SJCRH30 (cell line): ENCODE data around the gene EXOC1. TPM values are rescaled to one million over a fixed set of nuclear protein-coding genes. Genes with fewer than 3 reads are reported as not detected.
A peak's percentile ranks its signal among the peaks of the same experiment; 100 is the strongest.
"Not testable (repeated sequence)": the region's sequence is repeated elsewhere in the genome, so short reads cannot be mapped to it uniquely, and the experiment has no call there.

Experiments
- DNase-seq, 2 experiments: peaks; one replicate each; pipeline ENCODE4 v3.0.0-alpha.2; 2015 to 2020
- H3K27ac ChIP-seq: fragments of 250-450 bp; sonication (Bioruptor Pico); 2 replicates; pipeline ENCODE4 v1.5.1; 2020; ENCODE audit warnings: mild to moderate bottlenecking, moderate library complexity
- H3K27me3 ChIP-seq: fragments of 250-450 bp; sonication (Bioruptor Pico); 2 replicates; pipeline ENCODE4 v1.5.1; 2020; ENCODE audit warnings: mild to moderate bottlenecking, moderate library complexity
- H3K36me3 ChIP-seq: fragments of 250-450 bp; sonication (Bioruptor Pico); 2 replicates; pipeline ENCODE4 v1.5.1; 2020; ENCODE audit warnings: mild to moderate bottlenecking, moderate library complexity
- H3K4me1 ChIP-seq: fragments of 250-450 bp; sonication (Bioruptor Pico); 2 replicates; pipeline ENCODE4 v1.5.1; 2020; ENCODE audit warnings: mild to moderate bottlenecking, moderate library complexity
- H3K4me3 ChIP-seq: fragments of 250-450 bp; sonication (Bioruptor Pico); 2 replicates; pipeline ENCODE4 v1.5.1; 2020; ENCODE audit warnings: mild to moderate bottlenecking, moderate library complexity
- H3K9me3 ChIP-seq: fragments of 250-450 bp; sonication (Bioruptor Pico); replicated peaks from 2 replicates; pipeline ENCODE4 v1.5.1; 2020; ENCODE audit warnings: mild to moderate bottlenecking, moderate library complexity
- total RNA-seq: library from RNA; depleted of rRNA; stranded (reverse); fragments of >200 nt; shearing (Covaris generic); gene quantifications from 2 replicates; pipeline ENCODE4 v1.2.3, GENCODE V29; 2014

Gene EXOC1
- total RNA-seq, 1 experiment from 2014 or later, result 39.9 TPM

DNA sequence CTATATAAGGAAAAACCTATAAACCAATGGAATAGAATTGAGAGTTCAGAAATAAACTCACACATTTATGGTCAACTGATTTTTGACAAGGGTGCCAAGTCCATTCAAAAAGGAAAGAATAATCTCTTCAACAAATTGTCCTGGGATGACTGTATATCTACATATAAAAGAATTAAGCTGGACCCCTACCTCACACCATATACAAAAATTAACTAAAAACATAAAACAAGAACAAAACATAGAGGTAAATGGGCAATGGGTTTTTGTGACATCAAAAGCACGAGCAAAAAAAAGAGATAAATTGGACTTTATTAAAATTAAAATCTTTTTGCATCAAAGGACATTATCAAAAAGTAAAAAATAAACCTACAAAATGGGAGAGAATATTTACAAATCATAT, 15.5 kb upstream of the EXOC1 start:
- H3K9me3 ChIP-seq, result peaks cover 2% of the 10 kb centered on the region; the same call in 1 of the 2 replicates
- no peak overlapping the region for H3K4me3 ChIP-seq
- no peaks in the 10 kb centered on the region for H3K27me3 ChIP-seq
- no peak for DNase-seq
- no peak overlapping the region for H3K27ac ChIP-seq
- H3K36me3 ChIP-seq, result no peaks in the 10 kb centered on the region
- H3K4me1 ChIP-seq, result no peaks in the 10 kb centered on the region

DNA sequence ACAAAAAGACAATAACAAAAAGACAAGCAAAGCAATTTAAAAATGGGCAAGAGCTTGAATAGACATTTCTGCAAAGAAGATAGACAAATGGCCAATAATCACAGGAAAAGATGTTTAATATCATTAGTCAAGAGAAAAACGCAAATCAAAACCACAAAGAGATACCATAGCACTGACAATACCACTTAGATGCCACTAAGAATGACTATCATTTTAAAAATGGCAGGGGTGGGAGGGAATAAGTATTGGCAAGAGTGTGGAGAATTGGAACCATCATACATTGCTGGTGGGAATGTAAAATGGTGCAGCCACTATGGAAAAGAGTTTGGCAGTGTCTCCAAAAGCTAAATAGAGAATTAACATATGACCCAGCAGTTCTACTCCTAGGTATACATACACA, 15.1 kb upstream of the EXOC1 start:
- Histone ChIP-seq H3K9me3 (peaks cover 4% of the 10 kb centered on the region; the same call in 1 of the 2 replicates), H3K27ac (no peak overlapping the region), H3K36me3 (no peaks in the 10 kb centered on the region), H3K27me3 (no peaks in the 10 kb centered on the region), H3K4me3 (no peak overlapping the region), H3K4me1 (no peaks in the 10 kb centered on the region)
- DNase-seq, result no peak

DNA sequence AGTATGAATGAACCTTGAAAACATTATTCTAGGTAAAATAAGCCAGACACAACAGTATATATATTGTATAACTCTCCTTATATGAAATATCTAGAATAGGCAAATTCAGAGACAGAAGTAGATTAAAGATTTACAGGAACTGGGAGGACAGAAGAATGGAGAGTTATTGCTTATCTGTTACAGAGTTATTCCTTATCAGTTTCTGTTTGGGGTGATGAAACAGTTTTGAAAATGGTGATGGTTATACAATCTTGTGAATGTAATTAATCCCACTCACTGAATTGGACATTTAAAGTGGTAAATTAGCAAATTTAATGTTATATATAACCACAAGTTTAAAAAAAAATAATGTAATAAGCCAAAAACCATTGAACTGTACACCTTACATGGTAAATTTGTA, 14.5 kb upstream of the EXOC1 start:
- Histone ChIP-seq H3K36me3 (no peaks in the 10 kb centered on the region), H3K27ac (no peak overlapping the region), H3K4me3 (no peak overlapping the region), H3K9me3 (peaks cover 8% of the 10 kb centered on the region; the same call in 1 of the 2 replicates), H3K4me1 (no peaks in the 10 kb centered on the region), H3K27me3 (no peaks in the 10 kb centered on the region)
- no peak for DNase-seq

DNA sequence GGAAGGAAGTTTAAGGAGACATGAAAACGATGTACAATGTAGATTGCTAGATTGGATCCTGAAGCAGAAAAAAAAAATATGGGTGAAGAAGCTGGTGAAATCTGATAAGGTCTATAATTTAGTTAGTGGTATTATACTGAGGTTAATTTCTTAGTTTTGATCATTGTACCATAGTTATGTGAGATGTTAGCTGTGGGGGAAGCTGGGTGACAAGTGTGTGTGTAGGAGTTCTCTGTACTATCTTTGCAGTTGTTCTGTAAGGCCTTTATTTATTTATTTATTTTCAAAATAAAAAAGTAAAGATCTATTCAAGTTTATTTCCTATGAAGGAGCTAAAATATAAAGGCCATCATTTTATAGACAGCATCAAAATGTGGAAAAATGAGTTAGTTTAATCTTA, 12.5 kb upstream of the EXOC1 start:
- no peak for DNase-seq
- H3K27ac ChIP-seq, result no peak overlapping the region
- H3K9me3 ChIP-seq, result peaks cover 13% of the 10 kb centered on the region
- no peaks in the 10 kb centered on the region for H3K36me3 ChIP-seq
- H3K4me1 ChIP-seq, result no peaks in the 10 kb centered on the region
- no peak overlapping the region for H3K4me3 ChIP-seq
- no peaks in the 10 kb centered on the region for H3K27me3 ChIP-seq

DNA sequence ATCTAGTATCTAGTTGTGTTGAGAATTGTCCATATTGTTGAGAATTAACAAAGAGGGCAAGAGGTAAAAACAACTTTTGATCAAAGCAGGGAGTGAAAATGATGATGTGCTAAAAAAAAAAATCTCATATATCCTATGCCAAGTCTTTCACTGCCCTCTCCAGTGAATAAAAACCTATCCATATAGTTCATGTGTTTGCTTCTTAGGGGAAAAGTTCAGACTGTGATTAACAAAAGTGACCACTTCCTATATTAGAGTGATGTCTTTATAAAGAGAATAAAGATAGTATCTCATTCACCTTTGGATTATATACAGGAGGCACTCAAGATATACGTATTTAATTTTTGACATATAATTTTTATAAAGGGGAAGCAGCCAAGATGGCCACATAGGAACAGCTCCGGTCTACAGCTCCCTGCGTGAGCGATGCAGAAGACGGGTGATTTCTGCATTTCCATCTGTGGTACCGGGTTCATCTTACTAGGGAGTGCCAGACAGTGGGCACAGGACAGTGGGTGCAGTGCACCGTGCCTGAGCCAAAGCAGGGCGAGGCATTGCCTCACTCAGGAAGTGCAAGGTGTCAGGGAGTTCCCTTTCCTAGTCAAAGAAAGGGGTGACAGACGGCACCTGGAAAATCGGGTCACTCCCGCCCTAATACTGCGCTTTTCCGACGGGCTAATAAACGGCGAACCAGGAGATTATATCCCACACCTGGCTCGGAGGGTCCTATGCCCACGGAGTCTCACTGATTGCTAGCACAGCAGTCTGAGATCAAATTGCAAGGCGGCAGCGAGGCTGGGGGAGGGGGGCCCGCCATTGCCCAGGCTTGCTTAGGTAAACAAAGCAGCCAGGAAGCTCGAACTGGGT, 11.8 kb upstream of the EXOC1 start:
- Histone ChIP-seq H3K9me3 (peaks cover 13% of the 10 kb centered on the region), H3K4me3 (peak overlapping the region; percentile 59)
- H3K36me3 ChIP-seq, H3K4me1 ChIP-seq, H3K27me3 ChIP-seq, H3K27ac ChIP-seq: not testable (repeated sequence)
- peak in 1 of 2 experiments; percentile 47 for DNase-seq

DNA sequence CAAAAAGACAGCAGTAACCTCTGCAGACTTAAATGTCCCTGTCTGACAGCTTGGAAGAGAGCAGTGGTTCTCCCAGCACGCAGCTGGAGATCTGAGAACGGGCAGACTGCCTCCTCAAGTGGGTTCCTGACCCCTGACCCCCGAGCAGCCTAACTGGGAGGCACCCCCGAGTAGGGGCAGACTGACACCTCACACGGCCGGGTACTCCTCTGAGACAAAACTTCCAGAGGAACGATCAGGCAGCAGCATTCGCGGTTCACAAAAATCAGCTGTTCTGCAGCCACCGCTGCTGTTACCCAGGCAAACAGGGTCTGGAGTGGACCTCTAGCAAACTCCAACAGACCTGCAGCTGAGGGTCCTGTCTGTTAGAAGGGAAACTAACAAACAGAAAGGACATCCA, 11.1 kb upstream of the EXOC1 start:
- not testable (repeated sequence) for H3K36me3 ChIP-seq, DNase-seq, H3K27ac ChIP-seq, H3K4me1 ChIP-seq, H3K27me3 ChIP-seq
- Histone ChIP-seq H3K9me3 (peaks cover 13% of the 10 kb centered on the region), H3K4me3 (peak overlapping the region; percentile 59)

DNA sequence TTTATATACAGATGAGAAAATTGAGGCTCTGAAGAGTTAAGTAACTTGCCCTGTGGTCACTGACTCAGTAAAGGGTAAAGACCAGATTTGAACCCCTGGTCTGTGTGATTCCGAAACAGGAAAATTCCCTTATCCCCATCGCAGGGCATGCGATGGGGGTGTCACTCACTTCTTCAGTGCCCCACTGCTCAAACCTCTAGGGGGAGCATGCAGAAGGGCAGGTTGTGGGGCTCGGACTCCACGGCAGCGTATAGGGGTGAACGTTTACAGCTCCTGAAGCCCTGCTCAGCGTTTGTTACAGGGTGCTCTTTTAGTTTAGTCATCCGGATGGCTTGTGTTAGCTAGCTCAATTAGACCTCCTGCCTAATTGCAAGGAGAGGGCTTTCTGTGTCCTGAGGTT, 3.7 kb upstream of the EXOC1 start:
- H3K27ac ChIP-seq, result no peak overlapping the region
- H3K4me3 ChIP-seq, result no peak overlapping the region
- peaks cover 5% of the 10 kb centered on the region; the same call in 1 of the 2 replicates for H3K9me3 ChIP-seq
- no peaks in the 10 kb centered on the region; the same call in 1 of the 2 replicates for H3K36me3 ChIP-seq
- H3K27me3 ChIP-seq, result no peaks in the 10 kb centered on the region
- no peaks in the 10 kb centered on the region; the same call in 1 of the 2 replicates for H3K4me1 ChIP-seq
- DNase-seq, result no peak

DNA sequence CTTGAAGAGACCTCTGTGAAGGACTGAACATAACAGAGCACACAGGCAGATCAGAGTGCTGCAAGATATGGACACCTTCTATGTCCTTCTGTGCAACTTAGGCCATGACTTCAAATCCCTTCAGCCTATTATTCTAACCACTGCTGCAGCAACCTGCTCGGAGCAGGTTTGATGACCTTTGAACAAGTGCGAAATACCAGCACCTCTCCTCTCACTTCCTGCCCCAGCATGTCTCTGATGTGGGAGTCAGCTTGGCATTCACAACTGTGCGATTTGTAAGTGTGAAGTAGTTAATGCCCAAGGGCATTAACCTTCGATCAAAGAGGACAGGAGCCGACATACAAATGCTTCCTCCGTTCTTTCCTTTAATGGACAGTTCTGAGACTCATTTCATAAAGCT, 1.6 kb upstream of the EXOC1 start:
- Histone ChIP-seq H3K27me3 (no peaks in the 10 kb centered on the region), H3K27ac (no peak overlapping the region), H3K36me3 (no peaks in the 10 kb centered on the region; the same call in 1 of the 2 replicates), H3K9me3 (no peaks in the 10 kb centered on the region), H3K4me1 (no peaks in the 10 kb centered on the region; the same call in 1 of the 2 replicates), H3K4me3 (no peak overlapping the region)
- DNase-seq, result no peak

DNA sequence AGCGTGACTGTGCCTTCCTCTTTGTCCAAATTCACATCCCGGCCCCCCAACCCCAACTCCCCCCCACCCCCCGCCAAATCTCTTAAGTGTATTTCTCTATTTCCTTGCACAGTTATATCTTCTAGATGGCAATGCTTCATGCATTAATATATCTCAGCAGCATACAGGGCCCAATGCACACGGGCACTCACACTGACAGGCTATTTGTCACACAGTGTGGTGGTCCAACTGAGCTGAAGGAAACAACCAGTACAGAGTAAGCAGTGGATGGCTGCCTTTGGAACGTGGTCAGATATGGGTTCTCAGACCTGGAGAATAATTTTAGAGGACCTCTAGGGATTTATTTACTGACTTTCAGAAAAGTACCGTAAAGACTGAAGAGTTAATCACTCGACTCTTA, 681 bp downstream of the EXOC1 start:
- Histone ChIP-seq H3K4me1 (no peaks in the 10 kb centered on the region; the same call in 1 of the 2 replicates), H3K36me3 (peaks cover 4% of the 10 kb centered on the region; the same call in 1 of the 2 replicates), H3K27me3 (no peaks in the 10 kb centered on the region), H3K9me3 (no peaks in the 10 kb centered on the region), H3K27ac (peak overlapping the region; percentile 62; the same call in 1 of the 2 replicates), H3K4me3 (peak overlapping the region; percentile 95)
- DNase-seq, result peak in 1 of 2 experiments; percentile 28

DNA sequence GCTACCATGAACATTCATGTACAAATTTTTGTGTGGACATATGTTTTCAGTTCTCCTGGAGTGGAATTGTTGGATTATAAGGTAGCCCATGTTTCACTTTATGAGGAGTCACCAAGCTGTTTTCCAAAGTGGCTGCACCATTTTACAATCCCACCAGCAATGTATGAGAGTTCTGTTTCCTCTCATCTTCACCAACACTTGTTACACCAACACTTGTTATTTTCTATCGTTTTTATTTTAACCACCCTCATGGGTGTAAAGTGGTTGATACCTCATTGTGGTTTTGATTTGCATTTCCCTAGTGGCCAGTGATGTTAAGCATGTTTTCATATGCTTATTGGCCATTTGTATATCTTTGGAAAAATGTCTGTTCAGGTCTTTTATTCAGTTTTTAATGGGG, 4.1 kb downstream of the EXOC1 start:
- Histone ChIP-seq H3K9me3 (no peaks in the 10 kb centered on the region), H3K36me3 (peaks cover 11% of the 10 kb centered on the region), H3K27me3 (no peaks in the 10 kb centered on the region), H3K4me3 (no peak overlapping the region), H3K27ac (no peak overlapping the region), H3K4me1 (no peaks in the 10 kb centered on the region; the same call in 1 of the 2 replicates)
- DNase-seq, result no peak

DNA sequence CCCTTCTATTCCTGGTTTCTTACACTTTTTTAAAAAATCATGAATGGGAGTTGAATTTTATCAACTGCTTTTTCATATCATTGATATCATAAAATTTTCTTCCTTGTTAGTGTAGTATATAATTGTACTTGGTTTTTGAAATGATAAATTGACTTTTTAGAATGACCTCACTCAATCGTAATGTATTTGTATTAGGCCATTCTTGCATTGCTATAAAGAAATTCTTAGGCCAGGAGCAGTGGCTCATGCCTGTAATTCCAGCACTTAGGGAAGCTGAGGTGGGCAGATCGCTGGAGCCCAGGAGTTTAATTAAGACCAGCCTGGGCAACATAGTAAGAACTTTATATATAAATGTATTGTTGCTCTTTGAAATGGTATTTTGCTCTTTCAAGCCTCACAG, 6.3 kb downstream of the EXOC1 start:
- DNase-seq, result no peak

DNA sequence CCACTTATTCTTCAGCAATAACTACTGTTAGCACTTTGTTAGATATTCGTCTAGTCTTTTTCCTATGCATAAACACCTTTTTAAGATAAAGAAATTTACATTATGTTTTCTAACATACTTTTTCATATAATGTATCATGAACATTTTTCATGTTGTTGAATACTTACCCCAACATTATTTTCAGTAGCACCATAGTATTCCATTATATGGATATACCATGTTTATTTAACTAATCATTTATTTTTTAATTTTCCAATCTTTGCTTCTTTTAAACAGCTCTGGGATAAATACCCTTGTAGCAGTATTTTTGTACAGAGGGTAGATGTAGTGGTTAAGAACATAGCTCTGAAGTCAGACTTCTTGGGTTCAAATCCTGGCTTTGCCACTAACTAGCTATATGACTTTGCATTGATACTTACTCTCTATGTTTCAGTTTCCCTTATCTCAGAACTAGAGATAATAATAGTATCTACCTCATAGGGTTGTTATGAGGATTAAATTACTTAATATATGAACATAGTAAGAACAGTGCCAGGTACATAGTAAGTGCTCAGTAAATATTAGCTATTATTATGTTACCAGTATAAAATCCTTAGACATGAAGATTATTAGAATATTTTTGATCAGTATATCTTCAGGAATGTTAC, 11.3 kb downstream of the EXOC1 start:
- Histone ChIP-seq H3K36me3 (peaks cover 16% of the 10 kb centered on the region), H3K27ac (no peak overlapping the region), H3K4me3 (no peak overlapping the region), H3K27me3 (no peaks in the 10 kb centered on the region), H3K4me1 (peaks cover 12% of the 10 kb centered on the region), H3K9me3 (no peaks in the 10 kb centered on the region)
- DNase-seq, result no peak

More for the DNA sequence above, 6.3 kb downstream of the EXOC1 start:
- no peak overlapping the region for H3K27ac ChIP-seq
- no peak overlapping the region for H3K4me3 ChIP-seq
- no peaks in the 10 kb centered on the region for H3K9me3 ChIP-seq
- no peaks in the 10 kb centered on the region; the same call in 1 of the 2 replicates for H3K4me1 ChIP-seq
- no peaks in the 10 kb centered on the region for H3K27me3 ChIP-seq
- peaks cover 14% of the 10 kb centered on the region for H3K36me3 ChIP-seq

DNA sequence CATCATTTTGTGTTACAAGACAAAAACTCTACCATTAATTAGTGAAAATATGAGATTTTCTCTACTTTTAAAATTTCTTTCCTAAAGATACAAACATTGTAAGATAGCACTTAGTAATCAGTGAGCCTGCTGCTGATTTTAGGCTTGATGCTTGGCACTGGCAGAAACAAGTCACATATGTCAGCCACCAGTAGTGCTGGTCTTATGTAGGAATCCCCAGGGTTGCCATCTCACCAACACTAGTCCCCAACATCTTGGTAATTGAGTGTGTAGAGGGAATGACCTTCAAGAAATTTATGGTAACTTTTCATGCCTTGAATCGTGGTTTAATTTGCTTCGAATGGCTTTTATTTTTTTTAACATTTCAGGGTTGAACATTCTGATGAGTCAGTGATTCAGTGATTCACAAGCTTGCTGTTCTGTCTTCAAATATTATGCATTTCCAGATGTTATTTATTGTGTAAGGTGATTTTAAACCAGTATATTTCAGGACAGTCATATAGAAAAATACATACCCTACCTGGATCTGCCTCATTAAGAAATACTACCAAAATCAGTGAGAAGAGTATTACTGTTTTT, 11.9 kb downstream of the EXOC1 start:
- H3K4me3 ChIP-seq, result no peak overlapping the region
- peaks cover 14% of the 10 kb centered on the region for H3K36me3 ChIP-seq
- H3K27me3 ChIP-seq, result no peaks in the 10 kb centered on the region
- no peak overlapping the region for H3K27ac ChIP-seq
- H3K4me1 ChIP-seq, result peaks cover 12% of the 10 kb centered on the region
- no peak for DNase-seq
- H3K9me3 ChIP-seq, result no peaks in the 10 kb centered on the region

DNA sequence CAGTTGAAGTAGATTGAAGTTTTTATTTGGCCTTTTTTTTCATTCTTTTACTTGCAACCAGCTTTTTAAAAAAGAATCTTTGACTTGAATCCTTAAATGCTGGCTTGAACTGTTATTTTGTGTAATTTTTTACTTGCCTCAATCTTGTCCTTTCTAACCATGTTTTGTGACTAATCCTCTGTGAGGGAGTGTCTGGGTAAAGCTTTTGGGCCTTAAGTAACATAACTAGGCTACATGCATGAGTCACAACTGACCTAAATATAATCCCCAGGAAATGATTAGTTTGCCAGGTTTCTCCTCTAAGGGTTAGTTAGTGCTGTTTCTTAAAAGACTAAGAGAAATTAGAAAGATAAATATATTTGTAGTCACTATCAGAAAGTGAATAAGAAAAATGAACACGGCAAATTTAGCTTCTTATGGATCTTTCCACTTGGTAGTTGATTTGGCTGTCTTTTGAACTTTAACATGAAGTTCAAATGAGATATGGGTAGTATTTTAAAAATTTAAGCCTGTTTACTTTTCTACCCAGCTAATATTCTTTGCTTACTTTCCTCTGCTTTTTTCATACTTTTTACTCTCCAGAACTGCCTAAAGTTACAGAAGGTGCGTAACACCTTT, 13.0 kb downstream of the EXOC1 start:
- DNase-seq, result peak in 1 of 2 experiments; percentile 70
- no peaks in the 10 kb centered on the region for H3K9me3 ChIP-seq
- no peak overlapping the region for H3K4me3 ChIP-seq
- H3K27ac ChIP-seq, result no peak overlapping the region
- peaks cover 21% of the 10 kb centered on the region for H3K36me3 ChIP-seq
- H3K27me3 ChIP-seq, result no peaks in the 10 kb centered on the region
- H3K4me1 ChIP-seq, result peaks cover 12% of the 10 kb centered on the region
